ENCODE data around the gene BCR. TPM values are rescaled to one million over a fixed set of nuclear protein-coding genes. Genes with fewer than 3 reads are reported as not detected.

BCR gene
- total RNA-seq, 1 donor from 2014 or later: 30.0 TPM

- Mint-ChIP-seq H3K9me3 (ENCODE audit: low read depth) (peaks cover 2% of the 10 kb centered on the region), H3K36me3 (ENCODE audit: low read depth) (peaks cover 2% of the 10 kb centered on the region)
These were observed 22.5 kb upstream of the BCR start for GRCh38 chr22:23157560-23158515.

GRCh38 chr22:23158516-23159290, 21.6 kb upstream of the BCR start:
- H3K4me1 Mint-ChIP-seq (ENCODE audit: low read depth): no peaks in the 10 kb centered on the region
- DNase-seq (ENCODE audit: low spot score): no peak
- H3K27ac Mint-ChIP-seq (ENCODE audit: unreplicated experiment): no peak overlapping the region
- TF ChIP-seq, protein P1, sequence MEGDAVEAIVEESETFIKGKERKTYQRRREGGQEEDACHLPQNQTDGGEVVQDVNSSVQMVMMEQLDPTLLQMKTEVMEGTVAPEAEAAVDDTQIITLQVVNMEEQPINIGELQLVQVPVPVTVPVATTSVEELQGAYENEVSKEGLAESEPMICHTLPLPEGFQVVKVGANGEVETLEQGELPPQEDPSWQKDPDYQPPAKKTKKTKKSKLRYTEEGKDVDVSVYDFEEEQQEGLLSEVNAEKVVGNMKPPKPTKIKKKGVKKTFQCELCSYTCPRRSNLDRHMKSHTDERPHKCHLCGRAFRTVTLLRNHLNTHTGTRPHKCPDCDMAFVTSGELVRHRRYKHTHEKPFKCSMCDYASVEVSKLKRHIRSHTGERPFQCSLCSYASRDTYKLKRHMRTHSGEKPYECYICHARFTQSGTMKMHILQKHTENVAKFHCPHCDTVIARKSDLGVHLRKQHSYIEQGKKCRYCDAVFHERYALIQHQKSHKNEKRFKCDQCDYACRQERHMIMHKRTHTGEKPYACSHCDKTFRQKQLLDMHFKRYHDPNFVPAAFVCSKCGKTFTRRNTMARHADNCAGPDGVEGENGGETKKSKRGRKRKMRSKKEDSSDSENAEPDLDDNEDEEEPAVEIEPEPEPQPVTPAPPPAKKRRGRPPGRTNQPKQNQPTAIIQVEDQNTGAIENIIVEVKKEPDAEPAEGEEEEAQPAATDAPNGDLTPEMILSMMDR (IDR thresholded peaks at IDR 0.05): no peak
- no peak overlapping the region for H3K4me3 Mint-ChIP-seq (ENCODE audit: unreplicated experiment)
- peaks cover 1% of the 10 kb centered on the region for H3K27me3 Mint-ChIP-seq (ENCODE audit: low read depth)
- peaks cover 2% of the 10 kb centered on the region for H3K9me3 Mint-ChIP-seq (ENCODE audit: low read depth)
- H3K36me3 Mint-ChIP-seq (ENCODE audit: low read depth): peaks cover 2% of the 10 kb centered on the region

More at GRCh38 chr22:23157560-23158515, 22.5 kb upstream of the BCR start:
- Mint-ChIP-seq H3K4me3 (ENCODE audit: unreplicated experiment) (no peak overlapping the region), H3K4me1 (ENCODE audit: low read depth) (no peaks in the 10 kb centered on the region), H3K27ac (ENCODE audit: unreplicated experiment) (no peak overlapping the region), H3K27me3 (ENCODE audit: low read depth) (peaks cover 1% of the 10 kb centered on the region)
- DNase-seq (ENCODE audit: low spot score): no peak
- TF ChIP-seq, protein P1 (IDR thresholded peaks at IDR 0.05): no peak

DNA sequence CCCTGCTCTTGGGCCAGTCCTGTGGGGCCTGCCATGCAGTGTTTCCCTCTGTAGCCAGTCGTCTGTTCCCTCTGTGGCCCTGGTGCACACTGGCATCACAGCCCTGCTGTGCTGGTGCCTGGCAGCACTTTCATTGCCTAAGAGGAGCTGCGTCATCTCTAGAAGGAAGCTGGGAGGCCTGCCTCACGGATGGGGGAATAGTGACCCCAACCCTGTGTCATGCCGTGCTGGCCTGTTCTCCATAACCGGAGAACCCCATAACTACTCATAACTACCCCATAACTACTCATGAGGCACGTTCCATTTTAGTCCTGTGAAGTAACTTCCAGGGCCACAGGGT, 21.0 kb upstream of the BCR start:
- H3K36me3 Mint-ChIP-seq (ENCODE audit: low read depth): peaks cover 2% of the 10 kb centered on the region
- no peaks in the 10 kb centered on the region for H3K4me1 Mint-ChIP-seq (ENCODE audit: low read depth)
- TF ChIP-seq, protein P1 (IDR thresholded peaks at IDR 0.05): no peak
- DNase-seq (ENCODE audit: low spot score): no peak
- no peak overlapping the region for H3K4me3 Mint-ChIP-seq (ENCODE audit: unreplicated experiment)
- H3K27me3 Mint-ChIP-seq (ENCODE audit: low read depth): peaks cover 1% of the 10 kb centered on the region
- H3K27ac Mint-ChIP-seq (ENCODE audit: unreplicated experiment): no peak overlapping the region
- H3K9me3 Mint-ChIP-seq (ENCODE audit: low read depth): peaks cover 2% of the 10 kb centered on the region

DNA sequence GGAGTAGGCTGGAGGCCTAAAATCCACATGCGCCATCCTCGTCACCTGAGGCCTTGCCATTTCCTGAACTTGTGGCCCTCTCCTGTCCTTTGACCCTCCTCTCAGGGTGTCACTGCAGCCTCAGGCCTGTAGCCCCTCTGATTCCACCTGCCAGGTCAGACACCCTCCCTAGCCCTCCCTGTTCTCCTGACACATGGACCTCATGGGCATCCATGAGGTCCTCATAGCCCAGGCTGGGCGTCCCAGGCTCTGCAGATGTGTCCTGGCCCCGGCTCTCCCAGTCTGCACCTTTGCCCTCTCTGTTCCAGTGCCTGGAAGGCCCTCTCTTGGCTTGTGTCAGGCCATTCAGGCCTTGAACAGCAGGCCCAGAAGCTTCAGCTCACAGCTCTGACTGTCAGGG, 19.3 kb upstream of the BCR start:
- H3K27me3 Mint-ChIP-seq (ENCODE audit: low read depth): no peaks in the 10 kb centered on the region
- TF ChIP-seq, protein P1 (IDR thresholded peaks at IDR 0.05): no peak
- H3K4me1 Mint-ChIP-seq (ENCODE audit: low read depth): no peaks in the 10 kb centered on the region
- no peaks in the 10 kb centered on the region for H3K9me3 Mint-ChIP-seq (ENCODE audit: low read depth)
- no peaks in the 10 kb centered on the region for H3K36me3 Mint-ChIP-seq (ENCODE audit: low read depth)
- no peak overlapping the region for H3K4me3 Mint-ChIP-seq (ENCODE audit: unreplicated experiment)
- no peak for DNase-seq (ENCODE audit: low spot score)
- no peak overlapping the region for H3K27ac Mint-ChIP-seq (ENCODE audit: unreplicated experiment)

- no peaks in the 10 kb centered on the region for H3K9me3 Mint-ChIP-seq (ENCODE audit: low read depth)
- H3K4me3 Mint-ChIP-seq (ENCODE audit: unreplicated experiment): no peak overlapping the region
- H3K4me1 Mint-ChIP-seq (ENCODE audit: low read depth): no peaks in the 10 kb centered on the region
- TF ChIP-seq, protein P1 (IDR thresholded peaks at IDR 0.05): no peak
- DNase-seq (ENCODE audit: low spot score): no peak
- no peak overlapping the region for H3K27ac Mint-ChIP-seq (ENCODE audit: unreplicated experiment)
- no peaks in the 10 kb centered on the region for H3K36me3 Mint-ChIP-seq (ENCODE audit: low read depth)
- H3K27me3 Mint-ChIP-seq (ENCODE audit: low read depth): no peaks in the 10 kb centered on the region
These were observed 18.7 kb upstream of the BCR start for GRCh38 chr22:23161574-23161973.
